COLO829 (cell line): ENCODE measurements around the gene PKNOX2.

Experiments used
- DNase-seq: peaks from one replicate; pipeline ENCODE4 v3.0.0; 2012; ENCODE audit warnings: low spot score

Gene PKNOX2

DNA sequence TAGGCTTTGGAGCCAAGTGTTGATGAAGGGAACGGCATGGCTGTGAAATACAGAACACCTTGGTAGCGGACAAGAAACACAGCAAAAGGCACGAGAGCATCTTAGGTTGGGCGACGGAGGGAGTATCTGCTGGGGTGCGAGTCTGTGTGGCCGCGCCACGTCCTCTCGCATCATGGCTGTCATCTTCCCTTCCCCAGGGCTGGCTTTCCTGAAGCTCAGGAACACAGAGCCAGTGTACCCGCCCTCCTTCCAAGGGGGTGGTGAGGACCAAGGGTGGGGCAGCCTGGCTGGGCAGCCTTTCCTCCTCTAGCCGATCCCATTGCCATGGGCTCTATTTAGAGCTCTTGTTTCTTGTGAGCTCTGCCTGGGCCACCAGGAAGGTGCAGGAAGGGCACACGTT, 177.1 kb downstream of the PKNOX2 start:
- no peak for DNase-seq

DNA sequence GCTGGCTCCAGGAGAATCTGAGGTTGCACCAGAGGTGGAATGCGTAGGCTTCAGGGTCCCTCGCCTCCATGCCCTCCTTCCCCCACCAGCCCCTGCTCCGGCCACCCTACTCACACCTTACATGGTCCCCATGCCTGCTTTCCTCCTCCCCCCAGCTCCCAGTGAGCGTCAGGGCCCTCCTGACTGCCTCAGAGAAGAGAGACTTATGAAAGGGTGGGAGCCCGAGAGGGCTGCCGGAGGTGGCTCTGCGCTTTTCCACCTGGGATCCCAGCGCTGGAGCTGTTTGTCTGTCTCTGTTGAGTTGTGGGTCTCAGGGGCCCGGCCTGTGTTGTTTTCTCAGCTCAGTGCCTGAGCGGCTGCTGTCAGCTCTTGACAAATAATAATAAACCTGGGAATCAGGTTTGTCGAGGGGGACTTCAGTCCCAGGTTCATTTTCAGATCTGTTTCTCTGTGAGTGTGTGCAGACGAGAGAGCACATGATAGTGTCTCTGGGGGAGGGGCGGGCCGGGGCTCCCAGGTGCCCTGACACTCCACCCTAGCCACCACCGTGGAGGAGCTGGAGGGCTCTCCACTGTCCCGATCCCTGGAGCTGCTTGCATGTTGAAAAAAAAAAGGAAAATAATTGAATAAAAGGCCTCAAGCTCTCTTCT, 177.9 kb downstream of the PKNOX2 start:
- no peak for DNase-seq

DNA sequence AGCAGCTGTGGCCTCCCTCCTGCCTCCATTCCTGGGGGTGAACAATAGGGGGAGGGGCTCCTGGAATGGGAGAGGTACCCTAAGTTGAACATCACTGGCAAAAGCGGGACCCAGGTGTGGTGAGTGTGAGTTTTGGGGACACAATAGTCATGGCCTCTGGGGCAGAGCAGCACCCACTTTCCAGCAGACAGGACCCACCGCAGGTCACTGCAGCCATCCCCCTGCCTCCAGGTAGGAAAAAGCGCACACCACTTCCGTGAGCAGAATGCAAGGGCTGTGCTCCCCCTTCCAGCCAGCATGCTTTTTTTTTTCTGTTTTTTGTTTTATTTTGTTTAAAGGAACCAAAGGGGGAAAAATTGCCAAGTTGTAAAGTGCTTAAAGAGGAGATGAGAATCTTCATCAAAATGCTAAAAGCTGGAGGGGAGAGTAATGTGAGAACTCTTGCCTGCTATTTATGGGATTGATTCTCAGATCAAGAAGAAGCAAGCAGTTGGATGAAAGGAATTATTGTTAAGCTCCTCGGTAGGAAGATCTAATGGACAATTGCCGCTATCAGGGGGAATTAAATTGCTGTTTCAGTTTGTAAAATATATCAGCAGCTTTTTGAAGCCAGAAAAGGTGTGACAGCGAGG, 178.7 kb downstream of the PKNOX2 start:
- DNase-seq = peak; percentile 81

DNA sequence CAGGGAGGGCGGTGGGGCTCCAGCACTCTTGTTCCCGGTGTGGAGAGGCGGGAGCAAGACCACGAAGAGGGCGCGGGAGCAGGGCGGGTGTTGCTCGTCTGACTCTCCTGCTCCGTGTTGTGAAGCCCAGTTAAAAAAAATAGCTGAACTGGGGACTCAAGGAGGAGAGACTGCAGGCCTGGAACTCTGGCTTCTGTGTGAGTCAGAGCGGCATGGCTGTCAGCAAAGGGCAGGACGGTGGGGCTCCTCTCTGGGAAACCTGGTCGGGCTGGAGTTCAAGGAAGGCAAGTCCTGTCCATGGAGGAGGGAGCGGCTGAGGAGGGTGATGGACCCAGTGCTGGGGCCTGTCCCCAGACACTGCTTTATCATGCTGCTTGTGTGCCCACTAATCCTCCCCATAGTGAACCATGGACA, 179.2 kb downstream of the PKNOX2 start:
- peak; percentile 74 for DNase-seq

DNA sequence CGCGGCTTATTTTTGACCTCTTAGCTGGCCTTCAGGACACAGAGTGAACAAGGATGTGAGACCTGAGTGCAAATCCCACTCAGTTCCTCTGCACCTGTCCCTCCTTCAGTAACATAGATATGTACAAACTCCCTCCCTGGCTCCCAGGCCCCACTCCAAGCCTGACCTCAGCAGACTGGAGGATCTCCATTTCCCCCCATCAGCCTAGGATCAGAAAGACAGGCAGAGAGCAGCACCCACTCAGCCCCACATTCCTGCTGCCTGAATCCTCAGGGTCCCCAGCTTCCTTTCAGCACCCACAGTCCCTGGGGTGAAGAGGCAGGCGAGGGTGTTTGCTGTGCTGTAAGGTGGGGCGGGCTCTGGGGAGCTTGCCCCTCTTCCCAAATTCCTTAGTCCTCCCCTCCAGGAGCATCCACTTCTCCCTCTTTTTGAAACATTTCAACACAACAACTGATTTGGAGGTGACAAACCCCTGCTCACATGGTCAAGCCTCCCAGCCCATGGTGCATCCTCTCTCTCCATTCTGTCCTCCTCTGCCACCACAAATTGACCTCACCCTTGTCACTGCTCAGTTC, 180.4 kb downstream of the PKNOX2 start:
- DNase-seq = no peak

DNA sequence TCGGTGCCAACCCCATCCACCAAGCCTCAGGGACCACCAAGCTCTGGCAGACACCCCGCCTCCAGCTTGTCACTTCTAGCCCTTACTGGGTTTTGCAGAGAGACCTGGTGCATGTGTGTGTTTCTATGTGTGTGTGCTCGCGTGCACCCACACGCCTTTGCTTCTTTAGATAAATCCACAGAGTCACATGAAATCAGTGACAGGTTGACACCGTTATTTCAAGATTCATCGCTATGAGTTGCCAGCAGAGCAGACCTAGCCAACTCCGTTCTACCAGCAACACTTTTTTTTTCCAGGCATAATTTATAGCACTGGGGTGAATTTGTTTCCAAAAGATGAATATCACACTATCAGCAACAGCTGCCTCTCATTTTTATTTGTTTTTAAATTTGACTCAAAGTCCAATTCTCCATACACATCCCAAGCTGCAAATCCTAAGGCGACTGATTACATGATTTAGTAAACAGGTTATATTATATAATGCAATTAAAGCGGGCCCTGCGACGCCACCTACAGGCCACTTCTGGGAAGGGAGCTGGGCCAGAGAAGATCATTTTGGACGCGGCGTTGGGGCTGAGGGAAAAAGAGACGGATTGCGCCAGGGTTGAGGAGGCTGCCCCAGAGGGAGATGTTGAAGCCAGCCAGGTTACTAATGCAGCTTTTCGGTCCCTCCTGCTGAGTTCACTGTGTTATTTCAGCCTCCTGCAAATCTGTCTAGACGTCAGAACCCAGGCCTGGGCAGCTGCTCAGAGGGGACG, 181.0 kb downstream of the PKNOX2 start:
- DNase-seq = peak; percentile 80

DNA sequence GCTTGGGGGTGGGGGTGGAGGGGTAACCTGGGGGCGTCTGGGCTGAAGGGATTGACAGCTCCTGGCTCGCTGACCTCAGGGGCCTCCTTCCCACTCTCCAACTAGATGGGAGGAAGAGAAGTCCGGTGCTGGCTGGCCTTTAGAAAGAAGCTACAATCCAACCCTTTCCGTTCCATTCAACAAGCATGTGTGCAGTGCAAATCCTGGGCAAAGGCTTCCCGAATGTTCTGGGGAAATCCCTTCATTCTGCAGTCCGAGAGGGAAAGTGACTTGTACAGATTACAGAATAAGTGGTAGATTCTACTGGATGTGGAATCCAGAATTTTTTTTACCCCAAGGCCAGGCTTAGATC, 181.6 kb downstream of the PKNOX2 start:
- no peak for DNase-seq

DNA sequence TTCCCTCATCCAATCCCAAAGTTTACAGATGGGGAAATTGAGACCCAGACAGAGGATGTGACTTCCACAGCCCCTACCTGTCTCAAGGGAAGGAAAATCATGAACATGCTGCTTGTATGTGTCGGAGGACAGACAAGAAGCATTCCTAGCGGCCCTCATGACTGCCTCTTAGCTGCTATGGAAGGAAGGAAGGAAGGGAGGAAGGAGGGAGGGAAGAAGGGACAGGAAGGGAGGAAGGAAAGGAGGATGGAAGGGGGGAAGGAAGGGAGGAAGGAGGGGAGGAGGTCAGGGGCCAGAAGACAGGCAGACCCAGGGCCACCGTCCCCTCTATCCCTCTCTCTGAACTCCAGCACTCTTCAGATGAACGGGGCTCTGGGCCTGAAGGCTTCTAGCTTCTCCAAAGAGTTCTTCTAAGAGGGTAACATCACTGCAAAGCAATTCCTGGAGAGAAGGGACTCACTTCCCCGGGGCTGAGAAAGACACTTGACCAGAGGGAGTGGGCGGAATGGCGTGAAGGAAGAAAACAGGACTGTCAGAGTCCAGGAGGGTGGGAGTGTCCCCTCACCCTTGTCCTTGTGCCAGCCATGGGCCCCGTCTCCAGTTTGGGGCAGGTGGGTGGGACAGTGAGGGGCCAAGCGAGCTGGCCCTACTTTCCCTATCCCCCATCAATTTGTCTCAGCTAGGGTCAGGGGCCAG, 182.2 kb downstream of the PKNOX2 start:
- DNase-seq = no peak

DNA sequence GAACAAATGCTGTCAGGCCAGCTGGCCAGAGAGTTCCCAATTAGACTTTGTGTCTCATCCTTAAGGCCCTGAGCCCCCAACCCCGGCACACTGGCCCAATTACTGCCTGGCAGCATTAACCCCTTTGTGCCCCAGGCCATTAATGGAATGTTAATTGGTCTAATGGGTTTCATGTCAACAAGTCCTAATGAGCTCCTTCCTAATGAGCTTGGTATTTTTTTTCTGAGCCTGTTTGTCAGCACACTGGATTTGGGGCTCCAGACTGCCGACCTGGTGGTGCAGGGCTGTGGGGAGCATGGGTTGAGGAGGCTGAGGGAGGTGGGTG, 182.7 kb downstream of the PKNOX2 start:
- DNase-seq = no peak

DNA sequence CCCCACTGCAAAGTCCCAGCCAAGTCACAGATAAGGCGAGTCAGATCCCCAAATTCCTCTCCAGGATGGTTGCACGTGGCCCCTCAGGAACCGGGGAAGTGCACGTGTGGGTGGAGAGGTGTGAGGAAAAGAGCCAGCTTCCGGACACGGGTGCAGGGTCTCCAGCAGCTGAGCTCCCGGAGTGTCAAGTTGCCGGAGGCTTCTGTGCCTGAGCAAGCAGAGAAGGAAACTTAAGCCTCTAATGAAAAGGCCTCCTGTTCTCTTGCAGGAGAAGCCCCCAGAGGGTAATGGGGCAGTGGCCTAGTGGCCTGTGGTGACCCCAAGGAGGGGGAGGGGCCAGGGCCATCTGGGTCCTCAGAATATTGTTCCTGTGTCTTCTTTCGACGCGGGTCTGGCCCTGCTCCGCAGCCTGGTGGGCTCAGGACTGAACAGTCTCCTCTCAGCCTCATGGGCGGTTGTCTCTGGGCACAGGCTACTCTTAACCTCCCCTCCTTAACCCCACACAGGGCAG, 183.6 kb downstream of the PKNOX2 start:
- peak; percentile 37 for DNase-seq

DNA sequence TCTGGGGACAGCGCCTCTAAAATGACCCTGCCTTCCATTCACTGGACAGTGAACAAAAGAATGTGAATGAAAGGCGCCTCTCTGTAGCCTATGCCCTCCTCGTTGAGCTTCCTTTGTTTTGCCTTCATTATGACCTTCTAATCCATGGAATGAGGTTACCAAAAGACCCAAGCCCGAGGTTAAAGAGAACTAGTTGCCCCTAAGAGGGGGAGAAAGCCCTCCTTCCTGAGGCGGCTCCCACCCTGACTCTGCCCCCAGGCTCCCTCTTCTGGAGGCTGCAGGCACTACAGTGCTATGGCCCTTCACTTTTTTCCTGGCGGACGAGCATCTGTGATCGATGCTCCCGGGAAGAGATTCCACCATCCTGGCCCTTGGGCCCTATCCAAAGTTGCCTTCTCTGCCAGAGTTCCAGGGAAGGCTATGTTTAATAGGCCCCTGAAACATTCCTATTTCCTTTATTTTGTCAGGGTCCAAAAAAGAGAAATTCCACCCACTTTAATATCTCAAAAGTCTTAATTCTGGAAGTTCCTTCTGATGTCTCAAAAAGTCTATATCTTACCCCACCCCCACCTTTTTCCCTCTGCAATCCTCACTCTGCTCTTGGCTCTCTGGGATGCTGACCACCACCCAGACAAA, 184.2 kb downstream of the PKNOX2 start:
- DNase-seq = peak; percentile 27

DNA sequence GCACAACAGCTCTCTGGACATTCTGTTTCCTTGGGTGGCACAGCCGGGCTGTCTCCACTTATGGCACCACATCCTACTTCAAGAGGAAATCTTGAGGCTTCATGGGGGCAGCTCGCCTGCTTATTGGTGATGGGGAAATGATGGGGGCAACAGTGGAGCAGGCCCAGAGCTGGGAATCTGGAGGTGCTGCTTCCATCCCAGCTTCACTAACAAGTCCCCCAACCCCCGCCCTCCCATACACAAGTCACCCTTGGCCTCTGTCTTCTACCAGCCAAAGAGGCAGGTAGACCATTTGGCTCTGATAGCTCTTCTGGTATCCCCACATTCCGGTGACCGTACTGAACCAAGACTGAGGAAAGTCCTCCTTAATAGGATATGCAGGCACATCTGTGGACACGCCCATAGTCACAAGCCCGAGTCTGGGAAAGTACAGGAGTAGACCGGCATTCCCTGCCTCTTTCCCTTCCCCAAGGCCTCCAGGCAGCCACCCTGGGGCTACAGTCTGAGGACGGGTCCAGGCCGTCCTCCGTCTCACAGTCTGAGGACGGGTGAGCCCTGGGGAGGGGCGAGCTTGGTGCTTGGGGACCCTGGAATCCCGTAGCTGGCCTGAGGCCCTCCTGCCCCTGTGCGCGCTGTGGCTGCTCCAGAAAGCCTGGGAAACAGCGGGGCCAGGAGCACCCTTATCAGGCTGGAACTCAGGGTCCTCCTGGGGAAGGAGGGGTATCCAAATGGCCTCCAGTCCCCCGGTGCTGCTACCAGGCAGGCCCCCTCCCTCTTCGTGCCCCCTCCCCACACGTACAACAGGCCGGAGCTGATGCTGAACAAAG, 185.9 kb downstream of the PKNOX2 start:
- DNase-seq = no peak

DNA sequence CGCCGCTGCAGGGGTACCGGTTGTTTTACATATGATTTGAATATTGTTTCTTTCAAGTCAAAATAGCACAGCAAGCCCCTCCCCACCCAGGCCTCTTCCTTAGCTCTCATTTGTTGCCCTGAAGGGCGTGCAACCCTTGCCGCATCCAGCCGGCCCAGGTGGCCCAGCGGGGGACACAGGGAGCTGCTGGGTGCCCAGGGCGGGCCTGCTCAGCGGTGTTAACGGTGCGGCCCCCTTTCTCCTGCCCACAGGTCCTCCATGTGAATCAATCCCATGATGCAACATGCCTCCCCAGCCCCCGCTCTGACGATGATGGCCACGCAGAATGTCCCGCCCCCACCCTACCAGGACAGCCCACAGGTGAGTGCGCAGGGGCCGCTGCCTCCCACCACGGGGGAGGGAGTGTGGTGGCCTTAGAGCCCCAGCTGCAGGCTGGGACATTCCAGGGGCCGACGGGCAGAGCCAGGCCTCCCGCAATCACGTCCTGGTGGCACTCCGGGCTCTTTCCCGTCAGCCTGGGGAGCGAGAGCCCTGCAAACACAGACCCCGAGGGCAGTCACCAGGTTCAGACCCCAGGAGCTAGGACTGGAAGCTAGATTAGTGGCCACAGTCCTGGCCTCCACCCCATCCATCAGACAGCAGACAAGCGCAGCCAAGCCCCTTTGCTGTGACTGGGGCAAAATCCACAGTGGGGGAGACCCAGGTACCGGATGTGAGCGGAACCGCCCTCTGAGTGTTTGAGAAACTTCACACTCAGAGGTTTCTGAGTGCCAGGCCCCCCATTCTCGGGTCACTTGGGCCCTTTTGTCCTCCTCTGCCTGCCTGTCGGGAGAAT, 186.7 kb downstream of the PKNOX2 start:
- DNase-seq = no peak

DNA sequence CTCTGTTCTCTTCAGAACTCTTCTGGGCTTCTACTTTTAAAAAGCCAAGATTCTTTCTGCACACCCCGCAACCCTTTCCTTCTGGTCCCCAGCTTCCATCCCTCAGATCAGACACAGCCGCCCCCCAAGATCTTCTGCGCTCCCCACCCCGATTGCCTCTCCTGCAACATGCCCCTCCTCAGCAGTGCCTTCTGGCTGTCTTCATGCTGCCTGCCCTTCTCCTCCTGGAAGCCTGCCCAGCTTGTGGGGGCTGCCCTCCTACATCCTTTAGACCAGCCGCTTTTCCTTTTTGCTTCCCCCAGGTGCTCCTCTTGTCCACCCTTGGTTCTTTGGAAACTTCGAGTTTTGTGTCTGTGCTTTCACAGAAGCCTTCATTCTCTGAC, 187.3 kb downstream of the PKNOX2 start:
- DNase-seq = no peak

DNA sequence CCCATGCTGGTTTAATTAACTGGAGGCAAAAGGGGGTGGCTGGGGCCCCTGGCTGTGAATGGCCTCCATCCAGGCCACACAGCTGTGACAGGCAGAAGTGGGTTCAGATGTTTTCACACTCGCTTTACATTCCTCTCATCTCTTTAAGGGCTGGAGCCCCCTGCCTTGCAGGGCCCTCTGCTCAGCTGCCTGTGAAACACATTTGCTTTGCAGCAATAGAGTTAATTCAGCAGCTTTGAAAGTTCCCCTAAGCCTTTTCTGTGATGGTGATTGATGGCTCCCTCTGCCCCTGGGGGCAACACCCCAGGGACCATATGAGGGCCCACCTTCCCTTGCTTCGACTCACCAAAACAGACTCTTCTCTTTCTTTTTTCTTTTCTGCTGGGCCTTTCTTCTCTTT, 192.2 kb downstream of the PKNOX2 start:
- no peak for DNase-seq

DNA sequence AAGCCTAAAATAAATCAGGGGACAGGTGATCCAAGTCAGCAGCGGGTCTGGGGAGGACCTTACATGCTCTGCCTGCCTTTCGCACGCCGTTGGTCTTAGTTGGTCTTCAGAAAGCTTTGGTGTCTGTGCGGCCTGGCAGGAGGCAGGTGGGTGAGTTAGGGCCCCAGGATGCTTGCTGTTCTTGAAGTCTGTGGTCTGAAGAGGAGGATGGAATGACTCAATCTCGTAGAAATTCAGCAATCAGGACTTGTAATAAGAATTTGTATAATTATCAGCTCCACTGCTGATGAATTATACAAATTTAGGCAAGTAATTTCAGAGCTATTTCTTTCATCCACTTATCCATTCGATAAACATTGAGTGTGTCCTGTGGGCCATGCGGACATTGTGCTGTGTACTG, 193.0 kb downstream of the PKNOX2 start:
- DNase-seq = no peak

DNA sequence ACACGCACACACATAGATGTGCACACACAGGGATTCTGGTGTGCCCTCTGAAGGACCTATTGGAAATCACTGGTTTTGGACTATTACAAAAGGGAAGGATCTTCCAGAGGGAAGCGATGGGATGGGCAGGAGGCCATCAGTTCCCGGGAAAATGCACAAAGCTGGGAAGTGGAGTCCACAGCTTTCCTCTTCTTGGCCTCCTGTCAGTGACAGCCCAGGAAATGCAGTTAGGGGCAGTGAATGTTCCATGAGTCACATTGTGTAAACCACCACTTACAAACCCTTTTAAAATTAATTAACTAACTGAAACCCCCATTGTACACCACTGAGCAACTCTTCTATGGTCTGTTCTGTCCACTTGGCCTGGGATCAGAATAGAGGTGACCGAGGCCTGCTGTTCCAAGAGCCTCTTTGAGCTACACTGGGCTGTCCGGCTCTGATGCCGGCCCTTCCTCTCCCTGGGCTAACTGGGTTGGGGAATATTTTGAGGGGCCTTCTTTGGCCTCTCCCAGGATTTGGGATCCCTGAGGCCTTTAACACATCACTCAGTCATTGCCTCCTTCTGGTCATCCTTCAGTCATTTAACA, 193.8 kb downstream of the PKNOX2 start:
- peak; percentile 24 for DNase-seq

DNA sequence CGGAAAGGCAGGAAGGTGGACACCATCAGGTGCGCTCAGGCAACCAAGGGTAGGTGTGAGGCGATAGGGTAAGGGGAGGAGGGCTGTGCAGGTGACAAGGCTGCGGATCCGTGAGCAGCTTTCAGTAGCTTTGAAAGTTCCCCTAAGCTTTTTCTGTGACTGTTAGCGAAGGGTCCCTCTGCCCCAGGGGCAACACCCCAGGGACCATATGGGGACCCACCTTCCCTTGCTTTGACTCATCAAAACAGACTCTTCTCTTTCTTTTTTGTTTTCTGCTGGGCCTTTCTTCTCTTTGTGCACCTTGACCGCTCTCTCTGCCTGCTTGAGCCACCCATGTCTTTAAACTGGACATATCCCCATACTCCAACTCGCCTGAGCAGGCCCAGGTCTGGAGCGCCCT, 194.6 kb downstream of the PKNOX2 start:
- no peak for DNase-seq

DNA sequence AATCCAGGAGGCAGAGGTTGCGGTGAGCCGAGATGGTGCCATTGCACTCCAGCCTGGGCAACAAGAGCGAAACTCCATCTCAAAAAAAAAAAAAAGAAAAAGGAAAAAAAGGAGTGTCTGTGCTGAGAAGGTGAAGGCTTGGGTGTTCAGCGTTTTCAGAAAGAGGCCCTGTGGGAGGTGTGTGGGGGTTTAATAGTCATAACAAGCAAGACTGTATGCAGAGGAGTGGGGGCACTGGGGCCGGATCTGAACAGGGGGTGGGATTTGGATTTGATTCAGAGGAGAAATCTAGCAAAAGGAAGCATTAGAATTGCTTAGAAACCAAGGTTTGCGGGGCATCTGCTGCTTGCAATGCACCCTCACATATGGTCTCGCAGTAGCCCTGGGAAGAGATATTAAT, 195.5 kb downstream of the PKNOX2 start:
- DNase-seq = no peak
